ENCODE data around the gene ATP13A5.

ATP13A5 gene

DNA sequence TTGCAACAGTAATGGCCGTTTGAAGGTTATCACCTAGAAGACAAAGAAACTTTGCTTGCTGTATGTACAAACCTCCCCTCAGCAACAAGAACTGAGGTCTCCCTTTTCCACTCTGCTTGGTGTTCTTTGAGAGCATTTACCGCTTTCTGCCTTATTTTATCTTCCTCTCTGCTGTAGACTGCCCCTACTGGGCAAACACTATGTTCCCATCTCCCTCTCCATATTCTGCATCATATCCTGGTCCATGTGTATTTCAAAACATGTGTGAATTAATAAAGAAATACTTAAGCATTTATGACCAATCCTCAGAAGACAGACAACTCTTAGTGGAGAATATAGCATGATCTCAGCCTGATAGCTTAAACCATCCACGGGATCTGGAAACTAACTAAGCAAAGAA, 64.4 kb downstream of the ATP13A5 start:
- Mint-ChIP-seq H3K27ac (no peak overlapping the region), H3K4me1 (ENCODE audit: low read depth) (no peaks in the 10 kb centered on the region), H3K9me3 (no peaks in the 10 kb centered on the region), H3K36me3 (ENCODE audit: low read depth) (no peaks in the 10 kb centered on the region), H3K27me3 (peaks cover 5% of the 10 kb centered on the region), H3K4me3 (no peak overlapping the region)
- no peak for DNase-seq

DNA sequence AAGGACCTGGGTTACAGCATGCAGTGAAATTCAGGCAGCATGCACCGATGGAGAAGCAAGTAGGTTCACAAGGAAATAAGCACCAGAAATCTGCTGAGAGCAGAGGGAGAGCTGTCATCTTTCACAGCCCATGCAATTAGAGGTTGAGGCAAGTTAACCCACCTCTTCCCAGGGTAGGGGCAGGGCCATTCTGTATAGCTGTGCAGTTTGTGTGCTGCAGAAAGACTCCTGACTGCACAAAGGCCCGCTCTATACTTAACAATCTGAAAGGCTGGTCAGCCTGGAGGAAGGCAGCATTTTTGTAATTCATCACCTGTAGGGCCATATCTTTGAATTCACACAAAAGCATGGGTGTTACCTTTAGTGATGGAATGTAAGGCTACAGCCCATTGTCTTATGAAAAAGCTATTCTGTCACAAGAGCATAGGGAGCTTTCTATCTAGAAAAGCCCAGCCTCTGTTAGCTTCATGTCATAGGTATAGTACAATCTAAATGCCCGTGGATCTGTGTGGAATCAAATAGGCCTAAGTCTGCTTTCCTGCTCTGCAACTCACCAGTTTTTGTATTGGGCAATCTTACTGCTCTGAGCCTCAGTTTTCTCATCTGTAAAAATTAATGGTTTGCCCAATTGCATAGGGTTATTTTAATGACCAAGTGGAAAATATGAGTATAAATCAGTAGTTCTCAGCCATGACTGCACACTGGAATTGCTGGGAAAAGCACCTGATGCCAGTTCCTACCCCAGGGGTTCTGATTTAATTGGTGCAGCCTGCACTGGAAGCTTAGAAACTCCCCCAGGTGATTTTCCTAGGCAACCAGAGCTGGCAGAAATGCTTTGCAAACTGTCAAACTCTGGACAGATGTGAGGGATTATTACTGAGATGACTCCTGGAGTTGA, 65.2 kb downstream of the ATP13A5 start:
- Mint-ChIP-seq H3K27ac (no peak overlapping the region), H3K9me3 (no peaks in the 10 kb centered on the region), H3K4me3 (no peak overlapping the region), H3K27me3 (peaks cover 5% of the 10 kb centered on the region), H3K36me3 (ENCODE audit: low read depth) (no peaks in the 10 kb centered on the region), H3K4me1 (ENCODE audit: low read depth) (no peaks in the 10 kb centered on the region)
- no peak for DNase-seq

DNA sequence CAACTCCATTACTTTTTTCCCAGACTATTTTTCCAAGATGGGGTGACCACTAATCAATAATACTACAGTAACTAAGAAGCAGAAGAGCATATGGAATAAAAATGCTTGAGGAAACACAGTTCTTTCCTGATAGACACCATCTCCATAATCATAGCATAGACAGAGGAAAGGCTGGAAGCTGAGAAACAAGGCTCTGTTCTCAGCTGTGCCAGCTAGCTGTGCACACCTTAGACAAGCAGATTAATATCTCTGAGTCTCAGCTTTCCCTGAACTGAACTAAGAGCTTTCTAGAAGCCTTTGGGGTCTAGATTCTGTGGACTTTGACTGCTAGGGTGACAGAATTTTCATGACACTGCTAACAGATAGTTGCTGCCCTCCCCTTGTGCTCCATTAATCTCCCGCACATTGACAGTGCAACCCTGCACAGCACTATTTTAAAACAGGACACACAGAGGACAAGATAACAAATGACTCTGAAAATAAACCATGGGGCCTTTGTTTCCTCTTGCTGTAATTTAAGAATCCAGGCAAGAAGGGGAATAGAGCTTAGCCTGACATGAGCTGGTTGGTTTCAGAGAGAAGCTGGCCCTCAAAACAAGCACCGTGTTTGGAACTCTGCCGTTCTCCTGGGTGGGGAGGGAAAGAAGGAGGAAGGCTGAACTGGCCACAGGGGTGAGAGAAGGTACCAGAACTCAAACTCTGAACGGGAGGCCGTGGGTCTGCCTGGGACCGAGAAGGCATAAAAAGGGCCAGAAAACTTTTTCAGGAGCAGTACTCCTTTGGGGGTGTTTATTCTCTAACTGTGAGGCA, 67.4 kb downstream of the ATP13A5 start:
- Mint-ChIP-seq H3K27ac (no peak overlapping the region), H3K36me3 (ENCODE audit: low read depth) (no peaks in the 10 kb centered on the region), H3K9me3 (no peaks in the 10 kb centered on the region), H3K4me3 (no peak overlapping the region), H3K27me3 (peaks cover 7% of the 10 kb centered on the region), H3K4me1 (ENCODE audit: low read depth) (no peaks in the 10 kb centered on the region)
- no peak for DNase-seq

DNA sequence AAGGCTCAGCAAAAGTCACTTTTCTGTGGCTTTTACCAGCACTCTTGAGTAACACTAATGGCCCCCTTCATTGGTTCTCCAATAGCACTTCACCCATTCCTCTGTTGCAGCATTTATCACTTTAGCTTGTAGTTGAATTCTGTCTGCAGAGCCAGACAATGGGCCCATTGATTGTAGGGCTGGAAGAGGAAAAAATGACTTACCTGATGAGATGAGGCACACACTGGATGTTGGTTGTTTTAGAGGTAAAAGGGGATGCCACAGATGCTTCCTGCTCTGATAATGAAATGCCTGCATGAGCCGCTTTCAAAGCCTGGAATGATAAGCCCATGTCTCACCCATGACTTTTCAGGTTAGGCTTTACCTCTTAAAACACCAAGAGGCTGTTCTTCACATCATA, 73.2 kb downstream of the ATP13A5 start:
- H3K27me3 Mint-ChIP-seq: peaks cover 10% of the 10 kb centered on the region

GRCh38 chr3:193301433-193301832, 77.1 kb downstream of the ATP13A5 start:
- H3K9me3 Mint-ChIP-seq: no peaks in the 10 kb centered on the region
- no peaks in the 10 kb centered on the region for H3K36me3 Mint-ChIP-seq (ENCODE audit: low read depth)
- H3K27ac Mint-ChIP-seq: no peak overlapping the region
- H3K27me3 Mint-ChIP-seq: peaks cover 5% of the 10 kb centered on the region
- H3K4me1 Mint-ChIP-seq (ENCODE audit: low read depth): no peaks in the 10 kb centered on the region
- no peak overlapping the region for H3K4me3 Mint-ChIP-seq
- DNase-seq: no peak

More for the DNA sequence above, 73.2 kb downstream of the ATP13A5 start:
- H3K4me3 Mint-ChIP-seq: no peak overlapping the region
- H3K4me1 Mint-ChIP-seq (ENCODE audit: low read depth): no peaks in the 10 kb centered on the region
- H3K27ac Mint-ChIP-seq: no peak overlapping the region
- H3K36me3 Mint-ChIP-seq (ENCODE audit: low read depth): no peaks in the 10 kb centered on the region
- DNase-seq: no peak
- no peaks in the 10 kb centered on the region for H3K9me3 Mint-ChIP-seq

- Mint-ChIP-seq H3K36me3 (ENCODE audit: low read depth) (no peaks in the 10 kb centered on the region), H3K9me3 (peaks cover 1% of the 10 kb centered on the region), H3K4me3 (no peak overlapping the region), H3K27me3 (peaks cover 5% of the 10 kb centered on the region), H3K4me1 (ENCODE audit: low read depth) (no peaks in the 10 kb centered on the region), H3K27ac (no peak overlapping the region)
- no peak for DNase-seq
Observed at GRCh38 chr3:193297421-193297820, 81.1 kb downstream of the ATP13A5 start.

DNA sequence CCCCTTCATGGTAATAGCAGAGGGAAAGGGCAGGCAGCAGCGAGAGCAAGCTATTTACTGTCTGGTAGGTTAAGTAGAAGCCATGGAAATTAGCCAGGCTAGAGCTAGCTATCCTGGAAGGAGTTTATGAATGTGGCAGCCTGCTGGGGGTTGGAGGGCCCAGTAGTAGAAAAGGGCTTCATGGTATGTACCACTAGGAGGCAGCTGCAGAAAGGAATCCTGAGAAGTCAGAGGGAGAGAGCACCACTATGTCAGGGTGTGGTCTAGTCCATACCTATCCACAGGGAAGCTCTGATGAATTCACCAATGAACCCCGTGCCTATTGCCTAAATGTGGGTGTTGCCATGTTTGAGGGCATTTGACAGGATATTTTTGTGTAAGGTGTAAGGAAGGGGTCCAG, 82.6 kb downstream of the ATP13A5 start:
- no peak overlapping the region for H3K27ac Mint-ChIP-seq
- H3K4me1 Mint-ChIP-seq (ENCODE audit: low read depth): no peaks in the 10 kb centered on the region
- H3K9me3 Mint-ChIP-seq: peaks cover 10% of the 10 kb centered on the region
- H3K36me3 Mint-ChIP-seq (ENCODE audit: low read depth): no peaks in the 10 kb centered on the region
- H3K27me3 Mint-ChIP-seq: peaks cover 5% of the 10 kb centered on the region
- no peak overlapping the region for H3K4me3 Mint-ChIP-seq
- no peak for DNase-seq

- H3K36me3 Mint-ChIP-seq (ENCODE audit: low read depth): no peaks in the 10 kb centered on the region
- no peak overlapping the region for H3K27ac Mint-ChIP-seq
- no peak overlapping the region for H3K4me3 Mint-ChIP-seq
- DNase-seq: no peak
- H3K27me3 Mint-ChIP-seq: peaks cover 3% of the 10 kb centered on the region
- no peaks in the 10 kb centered on the region for H3K4me1 Mint-ChIP-seq (ENCODE audit: low read depth)
- H3K9me3 Mint-ChIP-seq: peaks cover 10% of the 10 kb centered on the region
Observed at GRCh38 chr3:193292386-193292785, 86.2 kb downstream of the ATP13A5 start.

- Mint-ChIP-seq H3K27ac (no peak overlapping the region), H3K4me1 (ENCODE audit: low read depth) (no peaks in the 10 kb centered on the region), H3K4me3 (no peak overlapping the region), H3K27me3 (peaks cover 4% of the 10 kb centered on the region), H3K9me3 (no peaks in the 10 kb centered on the region), H3K36me3 (ENCODE audit: low read depth) (no peaks in the 10 kb centered on the region)
- DNase-seq: no peak
Observed at GRCh38 chr3:193271101-193271840, 107.3 kb downstream of the ATP13A5 start.

GRCh38 chr3:193270451-193270850, 108.1 kb downstream of the ATP13A5 start:
- no peak overlapping the region for H3K4me3 Mint-ChIP-seq
- DNase-seq: no peak
- no peaks in the 10 kb centered on the region for H3K9me3 Mint-ChIP-seq
- H3K27me3 Mint-ChIP-seq: peaks cover 4% of the 10 kb centered on the region
- H3K27ac Mint-ChIP-seq: no peak overlapping the region
- H3K36me3 Mint-ChIP-seq (ENCODE audit: low read depth): no peaks in the 10 kb centered on the region
- H3K4me1 Mint-ChIP-seq (ENCODE audit: low read depth): no peaks in the 10 kb centered on the region

GRCh38 chr3:193269343-193270028, 109.1 kb downstream of the ATP13A5 start:
- peaks cover 4% of the 10 kb centered on the region for H3K27me3 Mint-ChIP-seq
- H3K27ac Mint-ChIP-seq: no peak overlapping the region
- H3K4me3 Mint-ChIP-seq: no peak overlapping the region
- no peaks in the 10 kb centered on the region for H3K4me1 Mint-ChIP-seq (ENCODE audit: low read depth)
- no peaks in the 10 kb centered on the region for H3K9me3 Mint-ChIP-seq
- DNase-seq: no peak
- no peaks in the 10 kb centered on the region for H3K36me3 Mint-ChIP-seq (ENCODE audit: low read depth)

GRCh38 chr3:193262707-193263106, 115.8 kb downstream of the ATP13A5 start:
- H3K27me3 Mint-ChIP-seq: no peaks in the 10 kb centered on the region
- H3K4me1 Mint-ChIP-seq (ENCODE audit: low read depth): no peaks in the 10 kb centered on the region

DNA sequence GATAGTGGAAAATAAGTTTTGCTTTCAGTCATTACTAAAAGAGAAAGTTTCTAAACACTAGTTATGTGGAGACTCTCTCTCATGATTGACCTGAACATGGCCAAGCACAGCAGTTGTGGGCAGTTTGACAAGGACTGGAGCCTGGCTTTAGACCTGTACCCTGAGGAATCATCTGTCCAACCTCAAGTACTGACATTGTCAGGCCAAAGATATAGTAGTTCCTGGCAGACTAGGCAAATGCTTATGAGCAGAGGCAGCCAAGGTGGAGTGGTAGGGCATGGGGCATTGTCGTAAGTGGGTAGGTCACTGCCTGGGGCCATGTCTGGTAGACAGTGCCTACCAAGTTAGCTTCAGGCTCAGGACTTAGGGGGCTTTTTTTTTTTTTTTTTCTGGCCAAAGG, 116.6 kb downstream of the ATP13A5 start:
- no peak overlapping the region for H3K4me3 Mint-ChIP-seq
- no peaks in the 10 kb centered on the region for H3K4me1 Mint-ChIP-seq (ENCODE audit: low read depth)
- H3K27ac Mint-ChIP-seq: no peak overlapping the region
- H3K36me3 Mint-ChIP-seq (ENCODE audit: low read depth): no peaks in the 10 kb centered on the region
- no peak for DNase-seq
- peaks cover 2% of the 10 kb centered on the region for H3K27me3 Mint-ChIP-seq
- H3K9me3 Mint-ChIP-seq: no peaks in the 10 kb centered on the region

More at GRCh38 chr3:193262707-193263106, 115.8 kb downstream of the ATP13A5 start:
- DNase-seq: no peak
- Mint-ChIP-seq H3K27ac (no peak overlapping the region), H3K9me3 (no peaks in the 10 kb centered on the region), H3K4me3 (no peak overlapping the region), H3K36me3 (ENCODE audit: low read depth) (no peaks in the 10 kb centered on the region)
